ENCODE data around the gene PSD. TPM values are rescaled to one million over a fixed set of nuclear protein-coding genes. Genes with fewer than 3 reads are reported as not detected.

Gene PSD
- polyA plus RNA-seq, 1 donor: 9.3 TPM

- no peak for DNase-seq
These were observed 1.7 kb upstream of the PSD start for GRCh38 chr10:102420181-102420713.

GRCh38 chr10:102419269-102420180 is 940 bp upstream of the PSD start:
- DNase-seq: no peak

- DNase-seq: no peak
These were observed 1.9 kb downstream of the PSD start for GRCh38 chr10:102416695-102417094.

GRCh38 chr10:102416283-102416682 is 2.3 kb downstream of the PSD start:
- DNase-seq: no peak

- DNase-seq: no peak
These were observed 3.8 kb downstream of the PSD start for GRCh38 chr10:102414749-102415148.

GRCh38 chr10:102413806-102414561 is 4.6 kb downstream of the PSD start:
- DNase-seq: no peak

- DNase-seq: no peak
These were observed 5.4 kb downstream of the PSD start for GRCh38 chr10:102413053-102413705.

- no peak for DNase-seq
These were observed 6.3 kb downstream of the PSD start for GRCh38 chr10:102412293-102412692.

- no peak for DNase-seq
These were observed 7.0 kb downstream of the PSD start for GRCh38 chr10:102411341-102412255.

- DNase-seq: no peak
These were observed 8.0 kb downstream of the PSD start for GRCh38 chr10:102410429-102411073.

GRCh38 chr10:102409604-102410428 is 8.8 kb downstream of the PSD start:
- DNase-seq: no peak

GRCh38 chr10:102408728-102409603 is 9.6 kb downstream of the PSD start:
- DNase-seq: no peak

- no peak for DNase-seq
These were observed 10.4 kb downstream of the PSD start for GRCh38 chr10:102408131-102408727.

- no peak for DNase-seq
These were observed 11.0 kb downstream of the PSD start for GRCh38 chr10:102407425-102408130.

GRCh38 chr10:102406815-102407214 is 11.8 kb downstream of the PSD start:
- no peak for DNase-seq

- DNase-seq: no peak
These were observed 13.0 kb downstream of the PSD start for GRCh38 chr10:102405632-102406031.

GRCh38 chr10:102405108-102405571 is 13.4 kb downstream of the PSD start:
- no peak for DNase-seq

All from left kidney (tissue), 2 donors.